Uterus (tissue), 4 donors: Measurements from ENCODE around the gene TRIL. TPM values are rescaled to one million over a fixed set of nuclear protein-coding genes. Genes with fewer than 3 reads are reported as not detected.

ENCODE experiments used
- DNase-seq, 2 donors: peaks; one replicate each; pipeline ENCODE4 v3.0.0-alpha.2; 2019 to 2020
- H3K27ac ChIP-seq, 2 donors: fragments of 200-600 bp; sonication (generic); 1 replicate in 1 of 2; 2 replicates in 1 of 2; pipeline ENCODE4 v1.5.1; 2016 to 2018
- H3K27me3 ChIP-seq, 2 donors: fragments of 200-600 bp; sonication (generic); one replicate each; pipeline ENCODE4 v1.5.1; 2018 to 2019; ENCODE audit warnings: control low read depth in 1 of 2
- H3K36me3 ChIP-seq, 2 donors: fragments of 200-600 bp; sonication (generic); one replicate each; pipeline ENCODE4 v1.5.1; 2019; ENCODE audit warnings: control low read depth in 1 of 2
- H3K4me1 ChIP-seq, 2 donors: fragments of 200-600 bp; sonication (generic); one replicate each; pipeline ENCODE4 v1.5.1; 2018 to 2019; ENCODE audit warnings: control low read depth in 1 of 2
- H3K4me3 ChIP-seq, 2 donors: fragments of 200-600 bp; sonication (generic); 1 replicate in 1 of 2; 2 replicates in 1 of 2; pipeline ENCODE4 v1.5.1; 2018 to 2019; ENCODE audit warnings: mild to moderate bottlenecking in 1 of 2
- H3K9me3 ChIP-seq, 2 donors: fragments of 200-600 bp; sonication (generic); one replicate each; pipeline ENCODE4 v1.5.1; 2019; ENCODE audit warnings: control low read depth in 1 of 2
- POLR2A ChIP-seq, 2 donors: fragments of 450-650 bp; IDR thresholded peaks; one replicate each; pipeline ENCODE4 v1.6.1; 2016; ENCODE audit warnings: antibody characterized with exemption in 2 of 2, mild to moderate bottlenecking in 1 of 2, moderate library complexity in 1 of 2
- intact Hi-C: fragments of 100-400 bp; cut with DNase I; formaldehyde crosslinking; loops from one replicate; pipeline ENCODE4 v1.15.1; 2023; ENCODE audit warnings: low total_unique reads
- total RNA-seq, 4 donors: library from RNA; depleted of rRNA in 3 of 4; stranded (reverse); fragments of >200 nt in 3 of 4; gene quantifications; one replicate each; pipeline versions ENCODE4 v1.1.0 to v1.2.4, GENCODE V29; 2014 to 2023
- TF ChIP-seq, protein P1 (sequence below), 4 experiments: fragments of 200-600 bp in 2 of 4; fragments of 450-650 bp in 2 of 4; sonication (generic) in 2 of 4; IDR thresholded peaks; one replicate each; pipeline ENCODE4 v1.5.1; 2016 to 2019; ENCODE audit warnings: antibody characterized with exemption in 4 of 4, mild to moderate bottlenecking in 2 of 4, moderate library complexity in 1 of 4
- donor health status: DM: yes; HTN: yes; CAD: no.

Gene TRIL
- total RNA-seq, 4 donors from 2014 or later = 6.2 to 23.5 (median 10.1) TPM

DNA sequence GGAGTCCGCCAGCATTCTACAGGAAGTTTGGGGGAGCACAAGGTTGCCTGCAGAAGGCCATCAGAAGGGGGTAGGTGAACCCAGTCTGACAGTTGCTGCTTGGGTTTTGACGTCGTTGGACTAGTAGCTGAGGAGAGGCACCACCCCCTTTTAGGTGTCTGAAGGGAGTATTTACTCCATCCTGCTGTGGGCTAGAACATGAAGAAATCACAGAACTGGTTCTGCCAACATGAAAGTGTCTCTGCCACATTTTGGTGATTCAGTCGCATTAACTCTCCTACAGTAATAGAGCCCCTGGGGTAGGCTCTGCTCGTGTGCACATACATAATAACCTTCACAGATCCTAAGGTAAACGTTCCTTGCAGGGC, 834 bp upstream of the TRIL start:
- Histone ChIP-seq H3K4me3 (peak overlapping the region in 1 of 2 donors; percentile 55), H3K27me3 (no peaks in the 10 kb centered on the region), H3K27ac (peak overlapping the region; percentile 37 to 75), H3K36me3 (no peaks in the 10 kb centered on the region), H3K9me3 (no peaks in the 10 kb centered on the region), H3K4me1 (peaks cover 0 to 15% of the 10 kb centered on the region in 2 donors)
- no peak for DNase-seq
- TF ChIP-seq, protein P1, sequence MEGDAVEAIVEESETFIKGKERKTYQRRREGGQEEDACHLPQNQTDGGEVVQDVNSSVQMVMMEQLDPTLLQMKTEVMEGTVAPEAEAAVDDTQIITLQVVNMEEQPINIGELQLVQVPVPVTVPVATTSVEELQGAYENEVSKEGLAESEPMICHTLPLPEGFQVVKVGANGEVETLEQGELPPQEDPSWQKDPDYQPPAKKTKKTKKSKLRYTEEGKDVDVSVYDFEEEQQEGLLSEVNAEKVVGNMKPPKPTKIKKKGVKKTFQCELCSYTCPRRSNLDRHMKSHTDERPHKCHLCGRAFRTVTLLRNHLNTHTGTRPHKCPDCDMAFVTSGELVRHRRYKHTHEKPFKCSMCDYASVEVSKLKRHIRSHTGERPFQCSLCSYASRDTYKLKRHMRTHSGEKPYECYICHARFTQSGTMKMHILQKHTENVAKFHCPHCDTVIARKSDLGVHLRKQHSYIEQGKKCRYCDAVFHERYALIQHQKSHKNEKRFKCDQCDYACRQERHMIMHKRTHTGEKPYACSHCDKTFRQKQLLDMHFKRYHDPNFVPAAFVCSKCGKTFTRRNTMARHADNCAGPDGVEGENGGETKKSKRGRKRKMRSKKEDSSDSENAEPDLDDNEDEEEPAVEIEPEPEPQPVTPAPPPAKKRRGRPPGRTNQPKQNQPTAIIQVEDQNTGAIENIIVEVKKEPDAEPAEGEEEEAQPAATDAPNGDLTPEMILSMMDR (IDR thresholded peaks at IDR 0.05) = no peak
- TF ChIP-seq POLR2A (IDR thresholded peaks at IDR 0.05) = no peak
- intact Hi-C loops = no loop called here

DNA sequence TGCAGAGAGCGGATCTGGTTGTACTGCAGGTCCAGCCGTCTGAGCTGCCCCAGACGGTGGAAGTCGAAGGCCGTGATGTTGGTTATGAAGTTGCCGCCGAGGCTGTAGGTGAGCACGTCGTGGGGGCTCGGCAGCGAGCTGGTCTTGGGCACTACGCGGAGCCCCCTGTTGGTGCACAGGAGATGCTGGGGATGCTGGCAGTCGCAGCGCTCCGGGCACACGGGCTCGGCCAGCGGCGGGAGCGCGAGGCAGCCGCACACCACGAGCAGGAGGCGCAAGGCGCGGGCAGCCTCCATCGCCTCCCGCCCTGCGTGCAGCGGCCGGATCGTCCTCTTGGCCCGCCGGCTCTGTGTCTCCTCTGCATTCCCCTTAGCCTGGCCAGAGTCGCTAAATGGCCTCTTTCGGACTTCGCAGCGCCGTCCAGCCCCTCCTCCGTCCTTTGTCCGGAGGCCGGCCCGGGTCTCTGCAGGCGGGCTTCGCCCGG, 337 bp downstream of the TRIL start:
- peak; percentile 24 to 28 for DNase-seq
- TF ChIP-seq POLR2A (IDR thresholded peaks at IDR 0.05) = no peak
- TF ChIP-seq, protein P1 (IDR thresholded peaks at IDR 0.05) = no peak
- no peaks in the 10 kb centered on the region for H3K36me3 ChIP-seq
- H3K4me1 ChIP-seq = peaks cover 0 to 15% of the 10 kb centered on the region in 2 donors
- no peaks in the 10 kb centered on the region for H3K9me3 ChIP-seq
- peak overlapping the region; percentile 36 to 55 for H3K4me3 ChIP-seq
- intact Hi-C loops = no loop called here
- H3K27ac ChIP-seq = peak overlapping the region; percentile 37 to 75
- no peaks in the 10 kb centered on the region for H3K27me3 ChIP-seq

DNA sequence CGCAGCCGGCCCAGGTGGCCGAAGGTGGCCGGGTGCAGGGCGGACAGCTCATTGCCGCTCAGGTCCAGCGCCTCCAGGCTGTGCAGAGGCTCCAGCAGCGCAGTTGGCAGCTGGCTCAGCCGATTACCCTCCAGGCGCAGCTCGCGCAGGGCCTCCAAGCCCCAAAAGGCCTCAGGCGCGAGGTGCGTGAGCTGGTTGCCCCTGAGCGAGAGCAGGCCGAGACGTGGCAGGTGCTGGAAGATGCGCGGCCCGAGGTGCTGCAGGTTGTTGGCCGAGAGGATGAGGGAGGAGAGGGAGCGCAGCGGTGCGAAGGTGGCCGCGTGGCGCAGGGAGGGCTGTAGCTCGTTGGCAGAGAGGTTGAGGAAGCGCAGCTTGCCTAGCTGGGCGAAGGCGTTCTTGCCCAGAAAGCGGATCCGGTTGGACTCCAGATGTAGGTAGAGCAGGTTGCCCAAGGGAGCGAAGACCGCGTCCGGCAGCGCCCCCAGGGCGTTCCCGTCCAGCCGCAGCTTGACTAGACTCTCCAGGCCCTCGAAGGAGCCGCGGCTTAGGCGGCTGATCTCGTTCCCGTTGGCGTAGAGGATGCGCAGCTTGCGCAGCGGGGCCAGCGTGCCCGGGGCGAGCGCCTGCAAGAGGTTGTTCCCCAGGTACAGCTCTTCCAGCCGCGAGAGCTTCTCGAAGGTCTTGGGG, 923 bp downstream of the TRIL start:
- no peaks in the 10 kb centered on the region for H3K27me3 ChIP-seq
- H3K27ac ChIP-seq = peak overlapping the region; percentile 37 to 75
- intact Hi-C loops = no loop called here
- TF ChIP-seq POLR2A (IDR thresholded peaks at IDR 0.05) = no peak
- TF ChIP-seq, protein P1 (IDR thresholded peaks at IDR 0.05) = no peak
- no peaks in the 10 kb centered on the region for H3K36me3 ChIP-seq
- peak overlapping the region; percentile 36 to 55 for H3K4me3 ChIP-seq
- no peaks in the 10 kb centered on the region for H3K9me3 ChIP-seq
- DNase-seq = peak; percentile 21 to 50
- H3K4me1 ChIP-seq = peaks cover 0 to 15% of the 10 kb centered on the region in 2 donors

DNA sequence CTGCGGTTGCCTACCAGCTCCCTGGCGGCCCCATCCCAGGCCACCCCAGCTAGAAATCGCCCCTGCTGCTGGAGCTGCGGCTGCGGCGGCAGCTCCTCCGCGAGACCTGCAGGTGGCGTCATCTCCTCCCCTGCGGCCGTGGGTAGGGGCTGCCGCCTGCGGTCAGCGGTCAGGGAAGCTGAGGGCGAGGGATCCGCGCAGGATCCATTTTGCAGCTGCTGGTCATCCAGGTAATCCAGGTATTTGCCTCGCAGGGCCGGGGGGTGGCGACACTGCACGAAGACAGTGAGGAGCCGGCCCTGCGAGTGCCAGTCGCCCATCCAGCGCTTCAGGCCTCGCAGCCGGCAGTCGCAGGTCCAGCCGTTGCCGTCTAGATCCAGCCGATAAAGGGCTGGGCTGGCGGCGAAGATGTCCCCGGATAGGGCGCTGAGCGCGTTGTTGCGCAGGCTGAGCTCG, 1.5 kb downstream of the TRIL start:
- peak overlapping the region; percentile 37 to 75 for H3K27ac ChIP-seq

More for the DNA sequence above, 1.5 kb downstream of the TRIL start:
- intact Hi-C loops = no loop called here
- Histone ChIP-seq H3K4me3 (peak overlapping the region; percentile 36 to 55), H3K36me3 (no peaks in the 10 kb centered on the region), H3K9me3 (no peaks in the 10 kb centered on the region), H3K27me3 (no peaks in the 10 kb centered on the region), H3K4me1 (peaks cover 0 to 15% of the 10 kb centered on the region in 2 donors)
- DNase-seq = peak; percentile 47 to 70
- TF ChIP-seq, protein P1 (IDR thresholded peaks at IDR 0.05) = peak; percentile 37 to 69 (median 59)
- no peak for TF ChIP-seq POLR2A (IDR thresholded peaks at IDR 0.05)
